NB4 (cell line): Measurements from ENCODE around the gene AXL.

ENCODE experiments used
- CTCF ChIP-seq: IDR thresholded peaks from one replicate; pipeline ENCODE4 v1.5.1; 2012; ENCODE audit warnings: low read depth, low read length
- MAX ChIP-seq: IDR thresholded peaks from 2 replicates; pipeline ENCODE4 v1.6.1; 2011; ENCODE audit warnings: low read depth, low read length
- POLR2A ChIP-seq: IDR thresholded peaks from 2 replicates; pipeline ENCODE4 v1.6.1; 2011; ENCODE audit warnings: mild to moderate bottlenecking; ENCODE audit not compliant: insufficient read length; ENCODE audit errors: extremely low read depth

- TF ChIP-seq CTCF (no peak), POLR2A (no peak), MAX (no peak)
Observed at GRCh38 chr19:41193430-41194156, 25.4 kb upstream of the AXL start.
